Stimulated activated effector memory CD8-positive, alpha-beta T cell treated with anti-CD3 and anti-CD28 coated beads, Interleukin-12 subunit alpha, Interleukin-12 subunit beta, amount 100 ng/mL, for 72 hours (primary cell): Measurements from ENCODE around the gene CYB561D2.

ENCODE experiments used
- ATAC-seq: fragments of 150-1000 bp; cut with Tn5 transposase; 2 replicates; pipeline ENCODE4 v1.10.0; 2021
- DNase-seq, 2 donors: peaks; one replicate each; pipeline ENCODE4 v3.0.0; 2021 to 2022; ENCODE audit warnings: low spot score in 2 of 2
- H3K27ac Mint-ChIP-seq: one replicate; pipeline ENCODE4 v1.8.0; 2022; ENCODE audit warnings: mild to moderate bottlenecking, mixed read lengths
- H3K36me3 Mint-ChIP-seq: one replicate; pipeline ENCODE4 v1.8.0; 2022; ENCODE audit warnings: mild to moderate bottlenecking, mixed read lengths
- H3K4me1 Mint-ChIP-seq: one replicate; pipeline ENCODE4 v1.8.0; 2022; ENCODE audit warnings: mixed read lengths
- H3K4me3 Mint-ChIP-seq: one replicate; pipeline ENCODE4 v1.8.0; 2022; ENCODE audit warnings: mild to moderate bottlenecking, mixed read lengths
- H3K9me3 Mint-ChIP-seq: one replicate; pipeline ENCODE4 v1.8.0; 2022; ENCODE audit warnings: mixed read lengths

The CYB561D2 gene

DNA sequence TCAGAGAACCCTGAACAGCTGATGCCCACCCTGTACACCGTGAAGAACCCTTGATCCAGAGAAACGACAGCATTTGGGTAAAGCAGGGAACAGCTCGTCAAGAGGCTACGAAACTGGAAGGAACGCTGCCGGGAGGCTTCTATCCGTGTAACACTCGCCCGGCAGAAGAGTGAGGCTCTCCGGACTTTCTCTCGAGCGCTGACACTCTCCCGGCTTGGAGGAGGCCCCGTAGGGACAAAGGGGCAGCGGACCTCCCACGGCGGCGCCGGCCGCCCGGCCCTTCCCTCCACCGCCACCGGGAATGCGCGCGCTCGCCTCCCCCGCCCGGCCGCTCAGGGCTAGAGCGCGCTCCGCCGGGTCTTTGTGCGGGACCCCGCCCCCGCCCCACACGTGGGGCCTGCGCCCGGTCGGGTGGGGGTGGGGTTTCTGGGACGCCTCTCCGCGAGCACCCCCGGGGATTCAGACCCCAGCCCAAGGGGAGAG lies 29.8 kb upstream of the CYB561D2 start:
- Mint-ChIP-seq H3K27ac (peak overlapping the region; percentile 98), H3K4me3 (peak overlapping the region; percentile 78)

DNA sequence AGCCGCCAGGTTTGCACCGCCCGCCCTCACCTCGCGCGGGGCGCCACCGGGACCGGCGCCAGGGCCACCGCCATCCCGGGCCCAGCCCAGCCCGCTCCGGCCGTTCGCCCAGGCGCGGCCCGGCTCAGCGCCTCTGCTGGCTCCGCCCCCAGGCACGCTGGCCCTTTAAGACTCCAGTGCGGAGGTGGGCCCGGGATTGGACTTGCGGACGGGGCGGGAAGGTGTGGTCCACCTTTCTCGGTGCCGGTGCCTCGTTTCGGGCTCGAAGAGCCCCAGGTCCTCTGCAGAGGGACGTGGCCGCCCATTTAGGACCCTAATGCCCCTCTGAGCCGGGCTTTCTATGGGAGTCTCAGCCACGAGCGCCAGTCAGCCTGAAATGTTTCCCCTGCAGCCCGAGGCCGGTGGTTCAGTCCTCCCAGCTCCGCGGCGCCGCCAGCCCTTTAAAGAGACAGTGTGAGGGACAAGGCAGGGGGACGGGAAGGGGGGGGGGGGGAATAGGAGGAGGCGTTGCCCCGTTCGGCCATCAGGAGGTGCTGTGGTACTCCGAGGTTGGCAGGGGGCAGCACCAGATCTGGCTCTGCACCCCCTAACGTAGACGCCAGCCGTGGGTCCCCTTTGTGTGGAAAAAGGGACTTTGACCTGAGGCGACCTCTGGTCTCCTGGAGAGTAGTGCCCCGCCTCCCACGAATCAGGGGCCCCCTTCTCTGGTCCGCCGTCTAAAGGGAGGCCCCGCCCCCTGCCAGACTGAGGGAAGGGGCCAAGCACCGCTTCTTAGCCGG lies 29.1 kb upstream of the CYB561D2 start:
- DNase-seq (peak; percentile 77 to 95), ATAC-seq (peak; percentile 75)
- H3K4me3 Mint-ChIP-seq, result peak overlapping the region; percentile 78
- H3K4me1 Mint-ChIP-seq, result peaks cover 55% of the 10 kb centered on the region
- peaks cover 23% of the 10 kb centered on the region for H3K36me3 Mint-ChIP-seq
- H3K9me3 Mint-ChIP-seq, result no peaks in the 10 kb centered on the region
- peak overlapping the region; percentile 98 for H3K27ac Mint-ChIP-seq

More for the DNA sequence above, 29.8 kb upstream of the CYB561D2 start:
- ATAC-seq (peak; percentile 55), DNase-seq (no peak)
- Mint-ChIP-seq H3K4me1 (peaks cover 54% of the 10 kb centered on the region), H3K36me3 (peaks cover 22% of the 10 kb centered on the region), H3K9me3 (no peaks in the 10 kb centered on the region)

DNA sequence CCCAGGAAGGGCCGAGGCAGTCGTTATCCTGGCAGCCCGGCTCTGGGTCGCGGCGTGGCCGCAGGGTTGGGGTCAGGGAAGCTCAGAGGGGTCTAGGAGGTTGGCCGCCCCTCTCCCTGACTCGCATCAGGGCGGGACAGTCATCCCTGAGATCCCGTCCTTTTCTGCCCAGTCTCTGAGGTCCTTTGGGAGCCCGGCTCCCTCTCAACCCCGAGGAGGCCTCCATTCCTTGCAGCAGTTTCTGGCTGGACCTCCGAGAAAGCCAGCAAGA lies 28.6 kb upstream of the CYB561D2 start:
- ATAC-seq (no peak), DNase-seq (no peak)
- H3K9me3 Mint-ChIP-seq, result no peaks in the 10 kb centered on the region
- no peak overlapping the region for H3K27ac Mint-ChIP-seq
- peaks cover 23% of the 10 kb centered on the region for H3K36me3 Mint-ChIP-seq
- peak overlapping the region; percentile 78 for H3K4me3 Mint-ChIP-seq
- peaks cover 55% of the 10 kb centered on the region for H3K4me1 Mint-ChIP-seq

DNA sequence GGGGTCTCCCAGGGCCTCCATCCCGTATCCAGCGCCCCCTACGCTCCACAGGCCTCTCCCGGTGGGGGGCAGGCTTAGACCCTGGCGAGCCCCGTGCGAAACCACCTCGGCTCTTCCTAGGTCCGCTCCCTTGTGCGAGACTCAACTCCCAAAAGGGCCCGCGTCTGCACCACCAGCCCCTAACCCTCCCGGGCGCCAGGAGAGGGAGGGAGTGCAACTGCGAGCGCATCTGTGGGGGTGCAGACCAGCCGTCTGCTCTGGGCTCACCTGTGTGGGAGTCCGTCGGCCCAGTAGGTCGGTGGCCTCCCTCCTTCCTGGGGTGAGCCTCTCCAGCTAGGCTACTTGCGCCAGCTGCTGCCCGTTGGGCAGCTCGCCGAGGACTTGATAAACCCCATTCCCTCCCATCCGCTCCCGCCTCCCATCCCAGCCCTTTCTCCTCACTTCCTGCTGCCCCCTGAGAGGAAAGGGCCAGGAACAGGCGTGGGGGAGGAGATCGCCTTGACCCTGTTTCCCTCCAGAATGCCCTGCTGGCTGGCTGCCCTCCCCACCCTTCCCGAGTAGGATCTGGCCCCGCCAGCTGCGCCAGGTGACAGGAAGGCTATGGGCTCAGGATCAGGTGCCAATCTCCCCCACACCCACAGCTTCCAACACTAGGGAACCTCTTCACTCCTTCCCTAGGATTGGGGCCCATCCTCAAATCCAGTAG lies 28.1 kb upstream of the CYB561D2 start, which contains the start of gene HYAL2:
HYAL2 (minus strand) TSS at position 360 of the 706 bp plus-strand sequence. CDS start 2,256 bp downstream, outside the sequence.
- Mint-ChIP-seq H3K9me3 (no peaks in the 10 kb centered on the region), H3K36me3 (peaks cover 23% of the 10 kb centered on the region), H3K4me3 (peak within 1 kb of the TSS; percentile 78), H3K27ac (peak within 1 kb of the TSS; percentile 98), H3K4me1 (peaks cover 57% of the 10 kb centered on the region)
- ATAC-seq (no peak), DNase-seq (no peak)

DNA sequence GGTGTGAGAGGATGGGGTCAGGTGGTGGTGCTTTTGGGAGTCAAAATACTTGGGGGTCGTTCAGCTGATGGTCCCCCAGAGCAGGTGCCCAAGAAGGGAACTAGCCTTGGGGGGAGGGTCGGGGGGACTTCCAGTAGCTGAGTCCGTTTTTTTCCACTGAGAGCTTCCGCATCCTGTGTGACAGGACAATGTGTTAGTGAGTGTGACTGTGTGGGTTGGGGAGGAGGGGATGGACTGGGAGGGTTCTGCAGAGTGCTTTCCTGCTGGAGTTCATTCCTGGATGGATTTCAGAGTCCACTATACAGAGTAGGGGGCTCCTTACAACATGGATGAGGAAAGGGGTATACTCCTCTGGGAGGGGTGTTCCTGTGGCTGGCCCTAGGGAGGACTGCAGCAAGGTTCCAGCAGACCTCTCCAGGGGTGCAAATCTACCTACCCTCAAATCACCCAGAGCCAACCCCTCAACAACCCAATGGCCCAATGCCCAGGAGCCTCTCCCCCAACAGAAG lies 27.5 kb upstream of the CYB561D2 start:
- Mint-ChIP-seq H3K4me3 (peak overlapping the region; percentile 78), H3K9me3 (no peaks in the 10 kb centered on the region), H3K4me1 (peaks cover 56% of the 10 kb centered on the region), H3K36me3 (peaks cover 27% of the 10 kb centered on the region), H3K27ac (peak overlapping the region; percentile 91)
- ATAC-seq, result no peak
- no peak for DNase-seq

DNA sequence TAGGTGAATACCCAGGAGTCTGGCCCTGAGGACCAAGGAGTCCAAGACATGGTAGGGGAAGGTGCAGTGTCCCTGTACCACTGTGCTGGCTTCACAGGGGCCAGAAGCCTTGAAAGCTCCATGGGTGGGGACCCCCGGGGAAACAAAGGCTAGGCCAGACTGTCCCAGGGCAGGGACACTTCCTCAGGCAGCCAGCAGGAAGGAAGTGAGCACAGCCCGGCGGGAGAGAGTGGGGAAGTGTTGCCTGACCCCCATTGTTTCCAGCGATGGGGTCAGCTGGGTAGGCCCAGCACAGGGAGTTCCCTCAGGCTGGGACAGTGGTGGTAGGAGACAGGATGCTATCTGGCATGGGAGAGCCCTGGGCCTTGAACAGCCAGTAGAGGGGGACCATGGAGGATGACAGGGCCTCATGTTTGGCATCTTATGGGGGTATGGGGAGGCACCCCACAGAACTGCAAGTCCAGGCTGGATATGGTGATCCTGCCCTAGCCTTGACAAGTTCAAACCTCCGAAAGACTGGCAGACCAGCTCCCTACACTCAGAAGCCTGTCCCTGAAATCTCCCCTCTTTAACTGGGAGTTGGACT lies 27.0 kb upstream of the CYB561D2 start:
- peaks cover 33% of the 10 kb centered on the region for H3K36me3 Mint-ChIP-seq
- no peak for DNase-seq
- H3K4me3 Mint-ChIP-seq, result peak overlapping the region; percentile 78
- no peak for ATAC-seq
- H3K4me1 Mint-ChIP-seq, result peaks cover 50% of the 10 kb centered on the region
- peak overlapping the region; percentile 91 for H3K27ac Mint-ChIP-seq
- H3K9me3 Mint-ChIP-seq, result no peaks in the 10 kb centered on the region

DNA sequence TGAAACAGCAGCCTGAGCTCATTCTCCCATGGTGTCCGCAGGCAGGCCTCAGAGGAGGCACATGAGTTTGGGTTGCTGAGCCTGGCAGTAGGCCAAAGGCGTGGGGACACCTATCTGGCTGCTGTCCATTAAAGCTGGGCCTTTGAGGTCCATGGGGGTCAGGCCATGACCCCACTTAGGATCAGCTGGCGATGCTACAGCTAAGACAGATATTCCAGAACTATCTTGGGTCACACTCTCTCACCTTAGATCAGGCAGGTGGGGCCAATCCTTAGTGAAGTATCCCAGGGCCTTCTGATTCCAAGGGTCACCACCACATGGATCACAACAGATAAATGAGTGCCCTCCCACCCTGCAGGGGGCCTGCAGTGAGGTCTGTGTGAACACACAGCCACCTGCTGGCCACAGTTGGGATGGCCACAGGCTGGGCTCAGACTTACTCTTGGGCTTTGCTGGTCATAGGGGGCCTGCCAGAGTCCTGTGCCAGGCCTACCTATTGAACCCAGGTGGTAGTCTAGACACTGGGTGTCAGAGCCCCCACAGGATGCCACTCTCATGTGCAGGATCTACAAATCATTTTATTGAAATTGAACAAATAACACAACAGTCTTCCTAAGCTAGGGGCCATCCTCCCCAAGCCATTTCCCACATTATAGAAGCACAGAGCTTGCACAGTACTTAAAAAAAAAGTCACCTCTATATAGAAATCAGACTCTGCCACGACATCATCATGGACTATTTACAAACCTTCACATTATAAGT lies 26.1 kb upstream of the CYB561D2 start:
- peaks cover 42% of the 10 kb centered on the region for H3K4me1 Mint-ChIP-seq
- peak overlapping the region; percentile 91 for H3K27ac Mint-ChIP-seq
- H3K36me3 Mint-ChIP-seq, result peaks cover 41% of the 10 kb centered on the region
- no peak overlapping the region for H3K4me3 Mint-ChIP-seq
- ATAC-seq, result peak; percentile 42
- peak; percentile 52 to 82 for DNase-seq
- H3K9me3 Mint-ChIP-seq, result no peaks in the 10 kb centered on the region

DNA sequence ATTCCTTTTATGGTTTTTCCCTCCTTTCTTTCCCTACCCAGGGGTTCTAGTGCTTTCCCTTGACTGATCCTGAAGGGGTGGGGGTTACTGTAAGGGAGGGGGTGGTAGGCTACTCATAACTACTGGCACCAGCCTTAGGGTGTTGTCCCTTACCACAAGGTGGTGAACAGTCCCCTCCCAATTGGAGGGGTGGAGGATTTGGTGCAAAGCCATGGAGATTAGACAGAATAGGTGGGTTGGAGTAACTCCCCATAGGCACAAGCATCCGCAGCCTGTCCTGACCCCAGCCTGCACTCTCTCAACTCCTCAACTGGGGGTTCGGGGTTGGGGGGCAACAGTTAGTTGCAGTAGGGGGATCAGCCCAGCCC lies 25.6 kb upstream of the CYB561D2 start:
- Mint-ChIP-seq H3K4me3 (no peak overlapping the region), H3K36me3 (peaks cover 46% of the 10 kb centered on the region), H3K27ac (peak overlapping the region; percentile 91), H3K4me1 (peaks cover 37% of the 10 kb centered on the region), H3K9me3 (no peaks in the 10 kb centered on the region)
- no peak for DNase-seq
- no peak for ATAC-seq

DNA sequence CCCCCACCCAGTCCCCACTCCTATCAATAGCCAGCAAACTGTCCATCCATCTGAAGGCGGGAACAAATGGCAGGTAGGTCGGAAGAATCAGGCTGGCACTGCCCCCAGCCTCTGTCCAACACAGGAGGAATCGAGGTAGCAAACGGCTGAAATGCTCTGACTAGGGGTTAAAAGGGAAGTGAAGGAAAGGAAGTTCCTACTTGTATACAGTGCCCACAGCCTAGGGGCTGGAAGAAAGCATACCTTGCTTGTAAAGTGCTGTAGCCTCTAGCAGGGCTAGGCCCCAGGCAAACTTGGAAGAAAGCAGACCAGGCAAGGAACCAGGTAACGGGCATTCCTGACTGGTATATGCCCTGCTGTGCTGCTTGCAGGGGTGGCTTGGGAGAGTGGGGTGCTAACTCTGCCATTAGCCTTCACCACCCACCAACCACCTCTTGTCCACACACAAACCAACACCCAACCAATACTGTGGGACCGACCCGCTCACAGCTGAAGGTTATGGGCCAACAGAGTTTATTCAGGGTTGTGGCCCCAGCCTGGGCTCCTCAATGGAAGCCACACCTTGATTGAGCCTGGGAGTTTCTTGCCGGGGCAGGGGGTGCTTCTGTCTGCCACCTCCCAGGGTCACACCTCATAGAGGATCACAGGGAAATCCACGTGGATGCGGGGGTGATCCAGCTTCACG lies 25.0 kb upstream of the CYB561D2 start:
- no peak overlapping the region for H3K4me3 Mint-ChIP-seq
- H3K36me3 Mint-ChIP-seq, result peaks cover 52% of the 10 kb centered on the region
- peak overlapping the region; percentile 91 for H3K27ac Mint-ChIP-seq

DNA sequence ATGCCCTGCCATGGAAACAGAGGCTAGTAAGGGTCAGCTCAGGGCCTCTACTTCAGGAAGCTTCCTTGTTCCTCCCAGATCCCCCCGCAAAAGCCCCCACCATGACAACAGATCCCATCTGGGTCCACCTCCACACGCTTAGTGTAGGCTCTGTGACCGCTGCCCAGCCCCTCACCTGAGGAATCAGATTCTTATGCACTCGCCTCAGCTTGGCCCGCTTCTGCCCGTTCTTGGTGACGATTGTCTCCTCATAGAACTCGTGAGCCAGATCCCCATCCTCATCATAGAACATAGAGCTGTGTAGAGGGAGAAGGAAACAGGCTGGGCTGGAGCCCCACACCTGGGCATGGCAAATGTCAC lies 24.5 kb upstream of the CYB561D2 start:
- DNase-seq (no peak), ATAC-seq (no peak)
- Mint-ChIP-seq H3K4me3 (peak overlapping the region; percentile 80), H3K9me3 (no peaks in the 10 kb centered on the region), H3K36me3 (peaks cover 57% of the 10 kb centered on the region), H3K27ac (no peak overlapping the region), H3K4me1 (peaks cover 30% of the 10 kb centered on the region)

More for the DNA sequence above, 25.0 kb upstream of the CYB561D2 start:
- no peaks in the 10 kb centered on the region for H3K9me3 Mint-ChIP-seq
- peaks cover 31% of the 10 kb centered on the region for H3K4me1 Mint-ChIP-seq
- DNase-seq, result no peak
- ATAC-seq, result no peak

DNA sequence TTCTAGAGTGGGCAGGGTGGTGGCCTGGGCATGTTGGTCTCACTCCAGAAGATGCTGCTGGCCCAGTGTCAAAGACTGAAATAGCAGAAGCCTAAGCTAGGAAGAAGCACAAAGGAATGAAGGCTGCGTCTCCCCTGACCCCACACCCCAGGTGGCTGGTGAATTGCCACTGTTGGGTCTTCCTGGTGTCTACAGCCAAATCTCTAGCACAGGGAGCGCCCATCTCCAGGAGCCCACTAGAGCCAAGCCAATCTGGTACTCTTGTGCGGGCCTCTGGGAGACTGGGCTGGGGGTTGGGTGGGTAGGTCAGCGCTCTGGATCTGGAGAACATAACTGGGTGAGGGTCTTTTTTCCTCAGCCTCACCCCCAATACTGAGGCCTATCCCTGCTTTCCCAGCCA lies 23.5 kb upstream of the CYB561D2 start:
- H3K4me1 Mint-ChIP-seq, result peaks cover 30% of the 10 kb centered on the region
- peak overlapping the region; percentile 80 for H3K4me3 Mint-ChIP-seq
- no peak for ATAC-seq
- H3K36me3 Mint-ChIP-seq, result peaks cover 67% of the 10 kb centered on the region
- H3K9me3 Mint-ChIP-seq, result no peaks in the 10 kb centered on the region
- no peak for DNase-seq
- peak overlapping the region; percentile 88 for H3K27ac Mint-ChIP-seq

DNA sequence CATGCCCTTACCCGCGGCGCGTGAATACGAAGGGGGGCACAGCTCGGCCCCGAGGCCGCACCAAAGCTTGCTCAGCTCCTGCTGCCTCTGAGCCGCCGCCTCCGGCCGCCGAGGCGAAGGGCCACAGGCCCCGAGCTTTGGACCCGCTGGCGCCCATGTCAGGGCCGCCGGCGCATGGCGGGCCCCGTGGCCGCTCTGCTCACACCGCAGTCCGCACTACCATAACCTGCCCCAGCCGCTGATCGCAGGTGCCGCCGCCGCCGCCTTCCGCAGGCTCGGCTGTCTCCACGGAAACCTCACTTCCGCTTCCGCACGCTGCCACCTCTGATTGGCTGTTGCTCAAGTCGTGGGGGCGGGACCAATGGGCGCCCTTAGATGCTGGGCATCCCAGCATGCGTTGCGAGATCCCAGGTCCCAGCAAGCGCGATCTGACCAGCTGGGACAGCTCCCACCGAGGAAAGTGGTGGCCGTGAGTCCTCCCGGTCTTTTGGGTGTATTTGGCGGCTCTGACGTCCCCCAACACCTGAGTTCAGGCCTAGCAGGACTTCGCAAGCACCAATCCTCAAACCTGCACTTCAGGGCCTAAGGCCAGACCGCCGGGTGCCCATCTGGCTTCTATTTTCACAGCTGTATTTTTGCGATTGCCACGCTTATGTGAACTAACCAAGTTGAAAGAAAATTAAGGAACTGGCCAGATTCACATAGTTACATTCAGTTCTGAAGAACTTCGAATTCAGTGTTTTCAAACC lies 22.5 kb upstream of the CYB561D2 start, which contains the start of gene TUSC2:
TUSC2 (minus strand) TSS at position 281 of the 749 bp plus-strand sequence; CDS start at position 157, 124 bp downstream.
- peaks cover 77% of the 10 kb centered on the region for H3K36me3 Mint-ChIP-seq
- peak within 1 kb of the TSS; percentile 80 for H3K4me3 Mint-ChIP-seq
- H3K4me1 Mint-ChIP-seq, result peaks cover 24% of the 10 kb centered on the region
- ATAC-seq, result peak; percentile 92
- peak within 1 kb of the TSS; percentile 88 for H3K27ac Mint-ChIP-seq
- DNase-seq, result peak; percentile 82 to 95
- no peaks in the 10 kb centered on the region for H3K9me3 Mint-ChIP-seq

DNA sequence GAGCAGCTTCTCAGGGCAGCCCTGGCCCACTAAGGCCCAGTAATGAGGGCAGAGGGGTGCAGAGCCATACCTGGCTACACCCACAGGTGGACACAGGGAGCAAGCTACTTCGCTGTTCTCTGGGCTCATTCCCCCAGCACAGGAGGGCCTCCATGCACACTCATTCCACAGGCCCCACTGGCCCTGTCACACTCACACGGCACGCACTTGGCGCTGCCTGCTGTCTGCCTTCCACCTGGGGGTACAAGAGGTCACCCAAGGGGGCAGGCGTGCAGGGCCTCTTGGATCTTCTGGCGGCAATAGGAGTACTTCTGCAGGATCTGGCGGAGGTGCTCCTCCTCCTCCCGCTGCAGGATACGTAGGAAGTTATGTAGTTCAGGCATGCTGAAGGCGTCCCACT lies 20.3 kb upstream of the CYB561D2 start:
- ATAC-seq, result no peak
- Mint-ChIP-seq H3K4me1 (peaks cover 35% of the 10 kb centered on the region), H3K9me3 (no peaks in the 10 kb centered on the region), H3K4me3 (no peak overlapping the region), H3K27ac (peak overlapping the region; percentile 37), H3K36me3 (peaks cover 91% of the 10 kb centered on the region)
- DNase-seq, result no peak
